PC-3 (cell line): ENCODE data around the gene CSH2.
"Not testable (repeated sequence)": the region's sequence is repeated elsewhere in the genome, so short reads cannot be mapped to it uniquely, and the experiment has no call there.

ENCODE experiments used
- EZH2 ChIP-seq: fragments of 300-600 bp; sonication (generic); IDR thresholded peaks from one replicate; pipeline ENCODE4 v1.6.1; 2017; ENCODE audit warnings: antibody characterized with exemption, mild to moderate bottlenecking, low read length; ENCODE audit not compliant: unreplicated experiment
- EZH2phosphoT487 ChIP-seq: fragments of 300-600 bp; sonication (generic); IDR thresholded peaks from 2 replicates; pipeline ENCODE4 v1.6.1; 2018; ENCODE audit warnings: mild to moderate bottlenecking, antibody characterized with exemption, low read length, borderline replicate concordance
- TF ChIP-seq, protein P1 (sequence below): fragments of 300-600 bp; sonication (generic); conservative IDR thresholded peaks from 2 replicates; pipeline ENCODE4 v1.5.1; 2017; ENCODE audit warnings: antibody characterized with exemption, low read depth, mild to moderate bottlenecking, low read length

DNA sequence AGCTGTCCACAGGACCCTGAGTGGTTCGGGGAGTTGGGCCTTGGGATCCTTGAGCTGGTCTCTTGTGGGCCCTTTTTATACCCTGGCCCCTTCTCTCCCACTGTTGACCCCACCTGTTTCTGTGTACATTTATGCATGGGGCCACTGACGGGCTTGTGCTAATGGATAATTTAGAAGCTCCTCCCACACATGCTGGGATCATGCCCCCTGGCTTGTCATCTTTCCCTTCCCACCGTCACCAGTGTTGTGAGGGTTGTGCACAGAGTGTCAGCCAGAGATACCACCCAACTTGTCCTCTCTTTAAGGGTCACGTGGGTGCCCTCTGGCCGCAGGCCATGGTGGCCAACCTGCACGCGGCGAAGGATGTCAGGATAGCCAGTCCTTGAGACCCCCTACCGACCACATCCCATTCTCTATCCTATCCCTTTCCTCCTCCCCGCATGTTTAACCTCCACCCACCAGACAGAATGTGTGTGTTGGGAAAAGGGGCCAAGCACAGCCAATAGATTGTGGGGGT lies 45.4 kb upstream of the CSH2 start, which contains the start of gene GH1:
- TF ChIP-seq, protein P1, sequence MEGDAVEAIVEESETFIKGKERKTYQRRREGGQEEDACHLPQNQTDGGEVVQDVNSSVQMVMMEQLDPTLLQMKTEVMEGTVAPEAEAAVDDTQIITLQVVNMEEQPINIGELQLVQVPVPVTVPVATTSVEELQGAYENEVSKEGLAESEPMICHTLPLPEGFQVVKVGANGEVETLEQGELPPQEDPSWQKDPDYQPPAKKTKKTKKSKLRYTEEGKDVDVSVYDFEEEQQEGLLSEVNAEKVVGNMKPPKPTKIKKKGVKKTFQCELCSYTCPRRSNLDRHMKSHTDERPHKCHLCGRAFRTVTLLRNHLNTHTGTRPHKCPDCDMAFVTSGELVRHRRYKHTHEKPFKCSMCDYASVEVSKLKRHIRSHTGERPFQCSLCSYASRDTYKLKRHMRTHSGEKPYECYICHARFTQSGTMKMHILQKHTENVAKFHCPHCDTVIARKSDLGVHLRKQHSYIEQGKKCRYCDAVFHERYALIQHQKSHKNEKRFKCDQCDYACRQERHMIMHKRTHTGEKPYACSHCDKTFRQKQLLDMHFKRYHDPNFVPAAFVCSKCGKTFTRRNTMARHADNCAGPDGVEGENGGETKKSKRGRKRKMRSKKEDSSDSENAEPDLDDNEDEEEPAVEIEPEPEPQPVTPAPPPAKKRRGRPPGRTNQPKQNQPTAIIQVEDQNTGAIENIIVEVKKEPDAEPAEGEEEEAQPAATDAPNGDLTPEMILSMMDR = not testable (repeated sequence)
- not testable (repeated sequence) for TF ChIP-seq EZH2phosphoT487, EZH2
